Measurements from ENCODE around the gene RPS19. TPM values are rescaled to one million over a fixed set of nuclear protein-coding genes. Genes with fewer than 3 reads are reported as not detected.

RPS19 gene
- total and polyA plus RNA-seq, 8 donors = 939 to 2,267 (median 1,289) TPM

- H3K4me3 ChIP-seq = no peak overlapping the region
- whole genome bisulfite sequencing, 2 donors = 85 to 87% methylated on average over 21 of the region's 21 CpGs
- intact Hi-C loops (cut with DNase I) = no loop called here
- TF ChIP-seq CTCF (IDR thresholded peaks at IDR 0.05) = no peak
- H3K27me3 ChIP-seq = no peaks in the 10 kb centered on the region
- H3K36me3 ChIP-seq = peaks cover 0 to 20% (median 14%) of the 10 kb centered on the region in 3 donors
- FAIRE-seq = no peak
- H3K4me1 ChIP-seq = peaks cover 5 to 7% (median 6%) of the 10 kb centered on the region in 3 donors
- DNase-seq = no peak
- no peak overlapping the region for H3K27ac ChIP-seq
- ATAC-seq = no peak
- no peaks in the 10 kb centered on the region for H3K9me3 ChIP-seq
Measured at GRCh38 chr19:41906916-41907680, 47.0 kb downstream of the RPS19 start.

GRCh38 chr19:41907994-41908615, 48.0 kb downstream of the RPS19 start:
- peaks cover 5 to 7% (median 6%) of the 10 kb centered on the region in 3 donors for H3K4me1 ChIP-seq
- no peaks in the 10 kb centered on the region for H3K27me3 ChIP-seq
- WGBS, 2 donors = 81 to 89% methylated on average over 23 to 25 of the region's 25 CpGs
- FAIRE-seq = no peak
- no peak for TF ChIP-seq CTCF (IDR thresholded peaks at IDR 0.05)
- no peak for ATAC-seq
- peaks cover 0 to 10% (median 4%) of the 10 kb centered on the region in 3 donors for H3K36me3 ChIP-seq
- H3K9me3 ChIP-seq = no peaks in the 10 kb centered on the region
- no peak overlapping the region for H3K27ac ChIP-seq
- intact Hi-C loops (cut with DNase I) = no loop called here
- no peak overlapping the region for H3K4me3 ChIP-seq
- DNase-seq = peak in 1 of 6 donors; percentile 64

GRCh38 chr19:41908724-41909464, 48.8 kb downstream of the RPS19 start:
- Histone ChIP-seq H3K4me3 (no peak overlapping the region), H3K9me3 (no peaks in the 10 kb centered on the region), H3K27ac (no peak overlapping the region), H3K27me3 (no peaks in the 10 kb centered on the region), H3K4me1 (peaks cover 5 to 6% (median 5%) of the 10 kb centered on the region in 3 donors), H3K36me3 (peaks cover 0 to 5% (median 0%) of the 10 kb centered on the region in 3 donors)
- FAIRE-seq (no peak), ATAC-seq (no peak), DNase-seq (no peak)
- intact Hi-C loops (cut with DNase I) = no loop called here
- 68 to 80% methylated on average over 11 of the region's 11 CpGs for WGBS, 2 donors
- no peak for TF ChIP-seq CTCF (IDR thresholded peaks at IDR 0.05)

GRCh38 chr19:41909706-41910105, 49.7 kb downstream of the RPS19 start:
- H3K27me3 ChIP-seq = no peaks in the 10 kb centered on the region
- peaks cover 0 to 5% (median 0%) of the 10 kb centered on the region in 3 donors for H3K36me3 ChIP-seq
- H3K9me3 ChIP-seq = no peaks in the 10 kb centered on the region
- no peaks in the 10 kb centered on the region for H3K4me1 ChIP-seq
- DNase-seq = no peak
- no peak for ATAC-seq
- H3K4me3 ChIP-seq = no peak overlapping the region
- intact Hi-C loops (cut with DNase I) = no loop called here
- 63 to 69% methylated on average over 12 to 13 of the region's 13 CpGs for WGBS, 2 donors
- TF ChIP-seq CTCF (IDR thresholded peaks at IDR 0.05) = no peak
- no peak overlapping the region for H3K27ac ChIP-seq
- no peak for FAIRE-seq
